ENCODE results near the gene NTRK1.
"Not testable (repeated sequence)": the region's sequence is repeated elsewhere in the genome, so short reads cannot be mapped to it uniquely, and the experiment has no call there.

Gene NTRK1

GRCh38 chr1:156922986-156923669 lies 62.5 kb downstream of the NTRK1 start:
- DNase-seq, result no peak

GRCh38 chr1:156923670-156924477 lies 63.2 kb downstream of the NTRK1 start:
- DNase-seq, result no peak

GRCh38 chr1:156924478-156925153 lies 64.0 kb downstream of the NTRK1 start:
- DNase-seq, result no peak

GRCh38 chr1:156925154-156926010 lies 64.7 kb downstream of the NTRK1 start:
- no peak for DNase-seq

- peak; percentile 88 for DNase-seq
Observed at GRCh38 chr1:156926175-156926574, 65.5 kb downstream of the NTRK1 start.

- DNase-seq, result not testable (repeated sequence)
Observed at GRCh38 chr1:156926695-156927094, 66.0 kb downstream of the NTRK1 start.

GRCh38 chr1:156927215-156928042 lies 66.8 kb downstream of the NTRK1 start:
- peak; percentile 59 for DNase-seq

- DNase-seq, result peak; percentile 59
Observed at GRCh38 chr1:156928043-156928602, 67.5 kb downstream of the NTRK1 start.

GRCh38 chr1:156929596-156930238 lies 69.1 kb downstream of the NTRK1 start:
- DNase-seq, result no peak

GRCh38 chr1:156930483-156930882 lies 69.8 kb downstream of the NTRK1 start:
- no peak for DNase-seq

All from KG1 (cell line).